Breast epithelium (tissue), 4 donors: ENCODE measurements around the gene GAB4. TPM values are rescaled to one million over a fixed set of nuclear protein-coding genes. Genes with fewer than 3 reads are reported as not detected.
A peak's percentile ranks its signal among the peaks of the same experiment; 100 is the strongest.
"Not testable (repeated sequence)": the region's sequence is repeated elsewhere in the genome, so short reads cannot be mapped to it uniquely, and the experiment has no call there.

Experiments used
- DNase-seq, 2 donors: peaks; one replicate each; pipeline ENCODE4 v3.0.0-alpha.2; 2019; ENCODE audit warnings: low spot score in 2 of 2
- H3K27ac ChIP-seq, 2 donors: fragments of 200-600 bp; sonication (generic) in 1 of 2; one replicate each; pipeline ENCODE4 v1.5.1; 2016 to 2019; ENCODE audit warnings: mild to moderate bottlenecking in 1 of 2
- H3K27me3 ChIP-seq, 2 donors: fragments of 200-600 bp; sonication (generic) in 1 of 2; one replicate each; pipeline versions ENCODE4 v1.5.1 to v1.6.0; 2017 to 2019; ENCODE audit warnings: control low read depth in 1 of 2, mild to moderate bottlenecking in 1 of 2
- H3K36me3 ChIP-seq: fragments of 200-600 bp; one replicate; pipeline ENCODE4 v1.5.1; 2019
- H3K4me1 ChIP-seq, 2 donors: fragments of 200-600 bp; sonication (generic); one replicate each; pipeline ENCODE4 v1.5.1; 2016 to 2019; ENCODE audit warnings: control low read depth in 1 of 2
- H3K4me3 ChIP-seq, 3 donors: fragments of 200-600 bp; sonication (generic); 1 replicate in 2 of 3; 2 replicates in 1 of 3; pipeline ENCODE4 v1.5.1; 2016 to 2019; ENCODE audit warnings: mild to moderate bottlenecking in 3 of 3, moderate library complexity in 2 of 3
- H3K9me3 ChIP-seq, 2 donors: fragments of 200-600 bp; sonication (generic) in 1 of 2; one replicate each; pipeline ENCODE4 v1.5.1; 2016 to 2019; ENCODE audit warnings: control low read depth in 1 of 2
- CTCF ChIP-seq, 3 donors: fragments of 450-650 bp; IDR thresholded peaks; one replicate each; pipeline ENCODE4 v1.5.1; 2016 to 2017; ENCODE audit warnings: antibody characterized with exemption in 3 of 3, mild to moderate bottlenecking in 3 of 3, moderate library complexity in 3 of 3
- POLR2A ChIP-seq: fragments of 450-650 bp; IDR thresholded peaks from one replicate; pipeline ENCODE4 v1.6.1; 2016; ENCODE audit warnings: antibody characterized with exemption, mild to moderate bottlenecking, moderate library complexity
- POLR2AphosphoS5 ChIP-seq, 3 donors: sonication (generic); formaldehyde crosslinking; IDR thresholded peaks; one replicate each; pipeline ENCODE4 v1.6.1; 2017; ENCODE audit warnings: antibody characterized with exemption in 3 of 3
- intact Hi-C: fragments of 100-400 bp; cut with DNase I; formaldehyde crosslinking; loops from one replicate; pipeline ENCODE4 v1.15.1; 2023; ENCODE audit warnings: low total_unique reads
- total RNA-seq, 3 donors: library from RNA; depleted of rRNA; stranded (reverse); fragments of >200 nt; gene quantifications; one replicate each; pipeline ENCODE4 v1.1.0, GENCODE V29; 2016

GAB4 gene
- total RNA-seq, 3 donors from 2014 or later, result not detected

DNA sequence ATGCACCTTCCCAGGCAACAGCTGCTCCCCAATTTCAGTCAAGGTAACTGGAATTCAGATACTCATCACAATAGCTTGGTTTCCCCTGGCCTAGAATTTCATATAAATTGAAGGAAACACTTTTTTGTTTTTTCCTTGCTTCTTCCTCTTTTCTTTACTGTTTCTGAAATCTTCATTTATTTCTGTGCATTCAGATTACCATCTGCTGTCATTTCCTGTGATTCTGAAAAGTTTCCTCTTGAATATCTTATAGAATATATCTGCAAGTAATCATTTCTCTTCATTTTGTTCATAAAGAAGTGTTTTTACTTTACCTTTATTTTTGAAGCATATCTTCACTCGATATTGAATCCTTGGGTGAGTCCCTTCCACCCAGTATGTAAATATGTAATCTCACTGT lies 85.3 kb downstream of the GAB4 start:
- DNase-seq, result no peak
- Histone ChIP-seq H3K36me3 (no peaks in the 10 kb centered on the region), H3K4me1 (no peaks in the 10 kb centered on the region), H3K4me3 (no peak overlapping the region), H3K27me3 (peaks cover 0 to 7% of the 10 kb centered on the region in 2 donors), H3K27ac (no peak overlapping the region), H3K9me3 (no peaks in the 10 kb centered on the region)
- TF ChIP-seq POLR2A, result no peak
- TF ChIP-seq CTCF (IDR thresholded peaks at IDR 0.05), result no peak
- TF ChIP-seq POLR2AphosphoS5 (IDR thresholded peaks at IDR 0.05), result no peak
- intact Hi-C loops, result no loop called here

GRCh38 chr22:16922076-16922475 lies 85.9 kb downstream of the GAB4 start:
- Histone ChIP-seq H3K4me3 (no peak overlapping the region), H3K27me3 (peaks cover 0 to 7% of the 10 kb centered on the region in 2 donors), H3K36me3 (no peaks in the 10 kb centered on the region), H3K27ac (no peak overlapping the region), H3K9me3 (no peaks in the 10 kb centered on the region), H3K4me1 (no peaks in the 10 kb centered on the region)
- DNase-seq, result no peak
- intact Hi-C loops, result no loop called here
- TF ChIP-seq POLR2AphosphoS5 (IDR thresholded peaks at IDR 0.05), result no peak

- Histone ChIP-seq H3K36me3 (no peaks in the 10 kb centered on the region), H3K4me3 (no peak overlapping the region), H3K27me3 (no peaks in the 10 kb centered on the region), H3K27ac (no peak overlapping the region), H3K9me3 (no peaks in the 10 kb centered on the region), H3K4me1 (no peaks in the 10 kb centered on the region)
- peak; percentile 23 to 60 for DNase-seq
- intact Hi-C loops, result no loop called here
- TF ChIP-seq POLR2A (no peak), CTCF (IDR thresholded peaks at IDR 0.05) (peak in 2 of 3 donors; percentile 47 to 59)
Measured at GRCh38 chr22:16917144-16918003, 90.6 kb downstream of the GAB4 start.

DNA sequence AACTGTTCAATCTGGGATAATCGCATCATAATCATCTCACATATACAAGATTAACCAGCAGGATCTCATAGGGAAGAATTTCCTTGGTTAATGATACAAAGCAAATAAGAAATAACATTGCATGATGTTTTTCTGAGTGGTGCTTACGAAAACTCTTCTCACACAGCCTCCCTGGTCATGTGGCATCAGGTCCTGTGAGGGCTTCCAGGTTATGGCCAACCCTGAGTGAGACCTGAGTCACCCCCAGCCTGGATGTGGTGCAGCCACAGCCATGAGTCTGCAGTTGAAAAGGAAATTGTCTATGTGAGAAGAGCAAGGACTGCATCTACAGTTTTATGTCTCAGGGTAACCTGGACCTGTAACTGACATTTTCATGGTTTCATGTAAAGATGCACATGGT lies 92.3 kb downstream of the GAB4 start:
- TF ChIP-seq POLR2AphosphoS5 (IDR thresholded peaks at IDR 0.05) (no peak), CTCF (IDR thresholded peaks at IDR 0.05) (no peak), POLR2A (no peak)
- Histone ChIP-seq H3K27me3 (no peaks in the 10 kb centered on the region), H3K9me3 (no peaks in the 10 kb centered on the region), H3K36me3 (no peaks in the 10 kb centered on the region), H3K4me3 (no peak overlapping the region), H3K4me1 (no peaks in the 10 kb centered on the region), H3K27ac (no peak overlapping the region)
- intact Hi-C loops, result no loop called here
- DNase-seq, result no peak

DNA sequence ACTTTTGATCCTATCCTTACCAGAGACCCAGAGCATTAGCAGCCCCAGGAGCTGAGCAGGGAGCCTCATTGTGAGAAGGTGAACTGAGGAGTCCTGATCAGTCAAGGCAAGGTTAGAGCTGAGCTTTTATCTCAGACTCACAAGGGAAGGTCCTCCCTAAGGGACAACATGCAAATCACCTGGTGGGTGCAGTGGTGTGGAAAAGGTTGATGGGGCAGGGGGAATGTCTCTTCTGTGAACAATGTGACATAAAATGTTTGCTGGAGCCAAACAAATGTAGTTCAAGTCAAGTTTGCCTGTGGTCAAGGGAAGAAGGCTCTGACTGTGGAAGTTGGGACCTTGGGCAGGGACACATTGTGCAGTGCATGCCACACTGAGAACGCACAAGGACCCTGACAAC lies 93.1 kb downstream of the GAB4 start:
- H3K4me1 ChIP-seq, H3K9me3 ChIP-seq, intact Hi-C loops, H3K27me3 ChIP-seq, DNase-seq, H3K36me3 ChIP-seq, H3K4me3 ChIP-seq, H3K27ac ChIP-seq: not testable (repeated sequence)

- H3K27ac ChIP-seq, result no peak overlapping the region
- H3K4me1 ChIP-seq, result no peaks in the 10 kb centered on the region
- no peaks in the 10 kb centered on the region for H3K27me3 ChIP-seq
- DNase-seq, result no peak
- no peaks in the 10 kb centered on the region for H3K9me3 ChIP-seq
- intact Hi-C loops, result no loop called here
- H3K36me3 ChIP-seq, result no peaks in the 10 kb centered on the region
- no peak overlapping the region for H3K4me3 ChIP-seq
- TF ChIP-seq POLR2A (no peak), POLR2AphosphoS5 (IDR thresholded peaks at IDR 0.05) (no peak), CTCF (IDR thresholded peaks at IDR 0.05) (no peak)
Measured at GRCh38 chr22:16914006-16914405, 94.0 kb downstream of the GAB4 start.
